Endothelial cell of umbilical vein (primary cell): ENCODE results near the gene KIF3B. TPM values are rescaled to one million over a fixed set of nuclear protein-coding genes. Genes with fewer than 3 reads are reported as not detected.
"Not testable (repeated sequence)": the region's sequence is repeated elsewhere in the genome, so short reads cannot be mapped to it uniquely, and the experiment has no call there.

Source experiments
- BruUV-seq: library from RNA; stranded (reverse); fragments of 400-500 nt; replicated peaks from 2 replicates; lab custom pipeline; 2021; lab: Mats Ljungman, UMichigan
- CTCF ChIA-PET: fragments of 300-600, 350-600 bp; sonication (Branson Sonifier 250); formaldehyde crosslinking; loops from one replicate; lab custom pipeline; 2021; ENCODE audit warnings: antibody characterized with exemption, inconsistent platforms; lab: Charles Lee
- POLR2A ChIA-PET: fragments of 300-600, 350-600 bp; sonication (Branson Sonifier 250); formaldehyde crosslinking; loops from one replicate; lab custom pipeline; 2021; ENCODE audit warnings: antibody characterized with exemption, inconsistent platforms; lab: Charles Lee
- DNase-seq: peaks from one replicate; pipeline ENCODE4 v3.0.0-alpha.2; 2011; ENCODE audit warnings: low read depth, low spot score
- FAIRE-seq: peaks from 2 replicates; lab custom pipeline; 2011; peaks lifted over from hg19 to GRCh38; lab: Jason Lieb, UNC
- H2AFZ ChIP-seq: 2 replicates; pipeline ENCODE4 v1.6.0; 2012; ENCODE audit warnings: low read depth, low read length, control low read depth, inconsistent platforms
- H3K27ac ChIP-seq: 2 replicates; pipeline ENCODE4 v1.5.1; 2011; ENCODE audit warnings: low read depth, mild to moderate bottlenecking, control low read depth, low read length, moderate library complexity; ENCODE audit not compliant: insufficient read depth
- H3K27me3 ChIP-seq, 2 experiments: 2 replicates each; pipeline versions ENCODE4 v1.6.0 to v1.6.1; 2011; ENCODE audit warnings: low read length in 2 of 2, mixed read lengths in 1 of 2; ENCODE audit not compliant: control insufficient read depth in 2 of 2, insufficient read depth in 2 of 2
- H3K36me3 ChIP-seq, 2 experiments: 2 replicates in 1 of 2; 3 replicates in 1 of 2; pipeline ENCODE4 v1.5.1; 2011; ENCODE audit warnings: low read length in 2 of 2, mild to moderate bottlenecking in 1 of 2, moderate library complexity in 1 of 2; ENCODE audit not compliant: control insufficient read depth in 2 of 2, insufficient read depth in 2 of 2; ENCODE audit errors: extremely low read depth in 1 of 2
- H3K4me1 ChIP-seq: 3 replicates; pipeline ENCODE4 v1.5.1; 2011; ENCODE audit warnings: mild to moderate bottlenecking, low read length; ENCODE audit not compliant: control insufficient read depth, insufficient read depth; ENCODE audit errors: extremely low read depth
- H3K4me2 ChIP-seq: 2 replicates; pipeline ENCODE4 v1.6.1; 2011; ENCODE audit warnings: low read length, control low read depth, mixed read lengths; ENCODE audit not compliant: insufficient read depth
- H3K4me3 ChIP-seq, 3 experiments: fragments of 200-600 bp in 1 of 3; sonication (generic), shearing (Covaris generic) in 1 of 3; replicated peaks in 1 of 3; 2 replicates each; pipeline ENCODE4 v1.5.1; 2011 to 2016; ENCODE audit warnings: control low read depth in 3 of 3, low read length in 3 of 3, mild to moderate bottlenecking in 2 of 3, inconsistent platforms in 1 of 3, low read depth in 1 of 3, moderate library complexity in 1 of 3; ENCODE audit not compliant: insufficient read depth in 1 of 3
- H3K79me2 ChIP-seq: 2 replicates; pipeline ENCODE4 v1.6.0; 2012; ENCODE audit warnings: low read length, inconsistent platforms; ENCODE audit not compliant: control insufficient read depth, insufficient read depth
- H3K9ac ChIP-seq: replicated peaks from 2 replicates; pipeline ENCODE3; 2011; ENCODE audit warnings: low read length, control low read depth; ENCODE audit not compliant: insufficient read depth; ENCODE audit errors: extremely low read depth
- H3K9me1 ChIP-seq: replicated peaks from 3 replicates; pipeline ENCODE4 v1.6.0; 2011; ENCODE audit warnings: mild to moderate bottlenecking, low read length; ENCODE audit not compliant: control insufficient read depth, insufficient read depth; ENCODE audit errors: extremely low read depth
- H3K9me3 ChIP-seq: replicated peaks from 2 replicates; pipeline ENCODE4 v1.5.1; 2012; ENCODE audit warnings: low read length, inconsistent platforms; ENCODE audit not compliant: control insufficient read depth, insufficient read depth
- H4K20me1 ChIP-seq: replicated peaks from 2 replicates; pipeline ENCODE3; 2011; ENCODE audit warnings: mild to moderate bottlenecking, low read length; ENCODE audit not compliant: control insufficient read depth, insufficient read depth; ENCODE audit errors: extremely low read depth
- EZH2 ChIP-seq: IDR thresholded peaks from 2 replicates; pipeline ENCODE4 v1.6.1; 2012; ENCODE audit warnings: borderline replicate concordance, low read depth, mild to moderate bottlenecking, moderate library complexity, low read length, inconsistent platforms; ENCODE audit not compliant: severe bottlenecking
- FOS ChIP-seq: IDR thresholded peaks from 2 replicates; pipeline ENCODE4 v1.6.1; 2011; ENCODE audit warnings: mild to moderate bottlenecking, low read length, moderate library complexity, borderline replicate concordance; ENCODE audit not compliant: insufficient read depth
- GATA2 ChIP-seq: IDR thresholded peaks from 2 replicates; pipeline ENCODE4 v1.7.0; 2011; ENCODE audit warnings: low read depth, mild to moderate bottlenecking, moderate library complexity, mixed read lengths, low read length; ENCODE audit not compliant: insufficient read length, insufficient read depth
- JUN ChIP-seq: IDR thresholded peaks from 2 replicates; pipeline ENCODE4 v1.6.1; 2011; ENCODE audit warnings: borderline replicate concordance, low read depth; ENCODE audit not compliant: insufficient read length, insufficient read depth
- MYC ChIP-seq: IDR thresholded peaks from one replicate; pipeline ENCODE4 v1.6.1; 2011; ENCODE audit warnings: mild to moderate bottlenecking, low read depth, low read length
- POLR2A ChIP-seq: IDR thresholded peaks from 2 replicates; pipeline ENCODE4 v1.6.1; 2012; ENCODE audit warnings: low read depth, mild to moderate bottlenecking, control low read depth, low read length
- POLR2AphosphoS5 ChIP-seq: IDR thresholded peaks from 2 replicates; pipeline ENCODE4 v1.6.1; 2012; ENCODE audit warnings: low read depth, mild to moderate bottlenecking, control low read depth, low read length, moderate library complexity; ENCODE audit not compliant: insufficient read depth
- dilution Hi-C: fragments of 300-500 bp; cut with MboI; formaldehyde crosslinking; loops from one replicate; pipeline ENCODE4 v1.15.0; 2019; ENCODE audit warnings: low sequenced_read_pairs; ENCODE audit not compliant: extremely low pct_ligation_motif_present
- intact Hi-C: fragments of 100-400 bp; cut with micrococcal nuclease; formaldehyde crosslinking; loops from one replicate; pipeline ENCODE4 v1.10.0; 2022
- polyA plus RNA-seq, 4 experiments: library from polyadenylated mRNA; depleted of rRNA in 3 of 4; stranded (reverse) in 3 of 4; unstranded in 1 of 4; fragments of >200 nt; gene quantifications; 2 replicates each; pipeline versions ENCODE4 v1.2.1 to v1.2.3, GENCODE V29; 2011 to 2012; ENCODE audit warnings: missing spikeins in 1 of 4
- total RNA-seq: library from RNA; stranded (reverse); gene quantifications from 2 replicates; pipeline ENCODE4 v1.2.3, GENCODE V29; 2021
- TF ChIP-seq, protein P1 (sequence below), 2 donors: IDR thresholded peaks; 1 replicate in 1 of 2; 2 replicates in 1 of 2; pipeline ENCODE4 v1.5.1; 2011; ENCODE audit warnings: low read length in 2 of 2, mild to moderate bottlenecking in 2 of 2, moderate library complexity in 2 of 2, control low read depth in 1 of 2, inconsistent platforms in 1 of 2, low read depth in 1 of 2; ENCODE audit not compliant: insufficient read depth in 1 of 2; ENCODE audit errors: extremely low read depth in 1 of 2
- TF ChIP-seq, protein P2 (sequence below): IDR thresholded peaks from 2 replicates; pipeline ENCODE4 v1.6.1; 2011; ENCODE audit not compliant: insufficient read depth, insufficient read length

Gene KIF3B
- total and polyA plus RNA-seq, 2 donors (not counting 3 experiments of a cell fraction or from before 2014, with no cell fraction given) = 14.5 to 25.1 TPM

DNA sequence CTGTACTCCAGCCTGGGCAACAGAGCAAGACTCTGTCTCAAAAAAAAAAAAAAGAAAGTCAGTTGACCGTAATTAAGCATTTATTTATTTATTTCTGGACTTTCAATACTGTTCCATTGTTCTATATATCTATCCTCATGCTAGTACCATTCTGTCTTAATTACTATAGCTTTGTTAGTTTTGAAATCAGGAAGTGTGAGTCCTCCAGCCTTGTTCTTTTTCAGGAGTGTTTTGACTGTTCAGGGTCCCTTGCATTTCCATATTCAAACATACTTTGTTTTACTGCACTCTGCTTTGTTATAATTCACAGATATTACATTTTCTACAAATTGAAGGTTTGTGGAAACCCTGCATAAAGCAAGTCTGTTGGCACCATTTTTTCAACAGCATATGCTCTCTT, 43.9 kb downstream of the KIF3B start:
- no peak overlapping the region for H2AFZ ChIP-seq
- H3K27ac ChIP-seq = no peak overlapping the region
- POLR2A ChIA-PET = no interaction called here
- H3K4me2 ChIP-seq = no peak overlapping the region
- FAIRE-seq = peak; percentile 42
- no peak for DNase-seq
- TF ChIP-seq, protein P1, sequence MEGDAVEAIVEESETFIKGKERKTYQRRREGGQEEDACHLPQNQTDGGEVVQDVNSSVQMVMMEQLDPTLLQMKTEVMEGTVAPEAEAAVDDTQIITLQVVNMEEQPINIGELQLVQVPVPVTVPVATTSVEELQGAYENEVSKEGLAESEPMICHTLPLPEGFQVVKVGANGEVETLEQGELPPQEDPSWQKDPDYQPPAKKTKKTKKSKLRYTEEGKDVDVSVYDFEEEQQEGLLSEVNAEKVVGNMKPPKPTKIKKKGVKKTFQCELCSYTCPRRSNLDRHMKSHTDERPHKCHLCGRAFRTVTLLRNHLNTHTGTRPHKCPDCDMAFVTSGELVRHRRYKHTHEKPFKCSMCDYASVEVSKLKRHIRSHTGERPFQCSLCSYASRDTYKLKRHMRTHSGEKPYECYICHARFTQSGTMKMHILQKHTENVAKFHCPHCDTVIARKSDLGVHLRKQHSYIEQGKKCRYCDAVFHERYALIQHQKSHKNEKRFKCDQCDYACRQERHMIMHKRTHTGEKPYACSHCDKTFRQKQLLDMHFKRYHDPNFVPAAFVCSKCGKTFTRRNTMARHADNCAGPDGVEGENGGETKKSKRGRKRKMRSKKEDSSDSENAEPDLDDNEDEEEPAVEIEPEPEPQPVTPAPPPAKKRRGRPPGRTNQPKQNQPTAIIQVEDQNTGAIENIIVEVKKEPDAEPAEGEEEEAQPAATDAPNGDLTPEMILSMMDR (IDR thresholded peaks at IDR 0.05; ENCODE audit: extremely low read depth in 1 of 2, insufficient read depth in 1 of 2, low read depth in 1 of 2, low read length in 2 of 2) = no peak
- TF ChIP-seq, protein P2, sequence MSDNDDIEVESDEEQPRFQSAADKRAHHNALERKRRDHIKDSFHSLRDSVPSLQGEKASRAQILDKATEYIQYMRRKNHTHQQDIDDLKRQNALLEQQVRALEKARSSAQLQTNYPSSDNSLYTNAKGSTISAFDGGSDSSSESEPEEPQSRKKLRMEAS = no peak
- TF ChIP-seq POLR2AphosphoS5 (no peak), MYC (no peak), EZH2 (no peak), POLR2A (no peak), GATA2 (no peak), JUN (no peak), FOS (no peak)
- H3K9me1 ChIP-seq = no peaks in the 10 kb centered on the region
- BruUV-seq = no TSS peak
- intact Hi-C loops = no loop called here
- CTCF ChIA-PET = interaction anchor here (0.7 kb wide), 1 partner anchor 121 kb away, joined by 3 read pairs; no protein-coding TSS in a partner anchor
- no peak overlapping the region for H3K4me3 ChIP-seq
- no peaks in the 10 kb centered on the region for H3K9me3 ChIP-seq
- H3K36me3 ChIP-seq = peaks cover 0 to 8% of the 10 kb centered on the region in 2 experiments
- H3K4me1 ChIP-seq = peaks cover 9% of the 10 kb centered on the region
- H3K27me3 ChIP-seq = no peaks in the 10 kb centered on the region
- no peaks in the 10 kb centered on the region for H4K20me1 ChIP-seq
- no peaks in the 10 kb centered on the region for H3K79me2 ChIP-seq
- no peak overlapping the region for H3K9ac ChIP-seq
- dilution Hi-C loops = no loop called here

DNA sequence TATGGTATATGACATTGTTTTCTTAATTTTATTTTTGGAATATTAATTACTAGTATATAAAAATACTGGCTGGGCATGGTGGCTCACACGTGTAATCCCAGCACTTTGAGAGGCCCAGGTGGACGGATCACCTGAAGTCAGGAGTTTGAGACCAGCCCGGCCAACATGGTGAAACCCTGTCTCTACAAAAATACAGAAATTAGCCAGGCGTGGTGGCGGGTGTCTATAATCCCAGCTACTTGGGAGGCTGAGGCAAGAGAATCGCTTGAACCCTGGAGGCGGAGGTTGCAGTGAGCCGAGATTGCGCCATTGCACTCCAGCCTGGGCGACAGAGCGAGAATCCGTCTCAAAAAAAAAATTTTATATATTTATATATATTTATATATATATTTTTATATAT, 44.8 kb downstream of the KIF3B start:
- intact Hi-C loops = not testable (repeated sequence)

DNA sequence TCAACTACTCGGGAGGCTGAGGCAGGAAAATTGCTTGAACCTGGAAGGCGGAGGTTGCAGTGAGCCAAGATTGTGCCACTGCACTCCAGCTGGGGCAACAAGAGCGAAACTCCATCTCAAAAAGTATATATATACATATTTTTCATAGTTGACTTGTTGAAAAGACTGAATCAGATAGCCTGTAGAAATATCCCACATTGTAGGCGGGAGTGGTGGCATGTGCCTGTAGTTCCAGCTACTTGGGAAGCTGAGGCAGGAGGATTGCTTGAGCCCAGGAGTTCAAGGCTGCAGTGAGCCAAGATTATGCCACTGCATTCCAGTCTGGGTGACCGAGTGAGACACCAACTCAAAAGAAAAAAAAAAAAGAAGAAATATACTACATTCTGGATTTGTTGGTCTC, 46.3 kb downstream of the KIF3B start:
- H4K20me1 ChIP-seq, CTCF ChIA-PET, FAIRE-seq, BruUV-seq, H3K9me3 ChIP-seq, dilution Hi-C loops, H2AFZ ChIP-seq, intact Hi-C loops, POLR2A ChIA-PET, H3K9me1 ChIP-seq, H3K9ac ChIP-seq, H3K27me3 ChIP-seq, H3K36me3 ChIP-seq, H3K79me2 ChIP-seq, H3K27ac ChIP-seq, DNase-seq, H3K4me2 ChIP-seq, H3K4me3 ChIP-seq: not testable (repeated sequence)
- H3K4me1 ChIP-seq = peaks cover 20% of the 10 kb centered on the region

More for the DNA sequence above, 44.8 kb downstream of the KIF3B start:
- CTCF ChIA-PET, H3K9me1 ChIP-seq, BruUV-seq, H3K79me2 ChIP-seq, H3K4me3 ChIP-seq, H2AFZ ChIP-seq, H3K27ac ChIP-seq, H3K27me3 ChIP-seq, H3K9ac ChIP-seq, FAIRE-seq, DNase-seq, dilution Hi-C loops, H3K4me2 ChIP-seq, H4K20me1 ChIP-seq, H3K36me3 ChIP-seq, POLR2A ChIA-PET, H3K9me3 ChIP-seq: not testable (repeated sequence)
- H3K4me1 ChIP-seq = peaks cover 17% of the 10 kb centered on the region
